GM12878 (cell line): ENCODE data around the gene MAPKBP1. TPM values are rescaled to one million over a fixed set of nuclear protein-coding genes. Genes with fewer than 3 reads are reported as not detected.

ENCODE experiments used
- ATAC-seq: fragments of 200-7000 bp; cut with Tn5 transposase; 3 replicates; pipeline ENCODE4 v1.9.1; 2020; ENCODE audit warnings: mild to moderate bottlenecking, moderate library complexity
- BruUV-seq: library from RNA; stranded (reverse); fragments of 400-500 nt; replicated peaks from 2 replicates; lab custom pipeline; 2021; lab: Mats Ljungman, UMichigan
- CTCF ChIA-PET: fragments of 300-600 bp; sonication (Branson Sonifier 250); formaldehyde crosslinking; extraction: SDS; loops from one replicate; lab custom pipeline; 2021; ENCODE audit warnings: inconsistent platforms; lab: Yijun Ruan, JAX
- POLR2A ChIA-PET: fragments of 350-600 bp; formaldehyde crosslinking; extraction: SDS; loops from one replicate; lab custom pipeline; 2021; ENCODE audit warnings: inconsistent platforms; lab: Charles Lee
- RAD21 ChIA-PET: fragments of 300-600 bp; sonication (Branson Sonifier 250); formaldehyde crosslinking; loops from one replicate; lab custom pipeline; 2023; ENCODE audit warnings: antibody characterized with exemption; ENCODE audit not compliant: unreplicated experiment; lab: Charles Lee
- SMC1A ChIA-PET: fragments of 300-600 bp; sonication (Branson Sonifier 250); formaldehyde crosslinking; loops from one replicate; lab custom pipeline; 2023; ENCODE audit not compliant: unreplicated experiment, uncharacterized antibody; lab: Charles Lee
- DNase-seq: peaks from one replicate; pipeline ENCODE4 v3.0.0-alpha.2; 2011; ENCODE audit warnings: low read depth, low spot score
- FAIRE-seq: peaks from 3 replicates; lab custom pipeline; 2011; peaks lifted over from hg19 to GRCh38; lab: Jason Lieb, UNC
- H2AFZ ChIP-seq: 2 replicates; pipeline ENCODE4 v1.6.0; 2011; ENCODE audit warnings: low read depth, low read length, control low read depth; ENCODE audit not compliant: control insufficient read depth
- H3K27ac ChIP-seq: 2 replicates; pipeline ENCODE4 v1.5.1; 2011; ENCODE audit warnings: control low read depth; ENCODE audit not compliant: control insufficient read depth, insufficient read depth
- H3K27me3 ChIP-seq, 2 experiments: replicated peaks in 1 of 2; 2 replicates each; pipeline versions ENCODE4 v1.6.0 to v1.6.1; 2011; ENCODE audit warnings: low read length in 1 of 2; ENCODE audit not compliant: control insufficient read depth in 2 of 2, insufficient read depth in 2 of 2
- H3K36me3 ChIP-seq, 2 experiments: 2 replicates each; pipeline ENCODE4 v1.5.1; 2011; ENCODE audit warnings: low read length in 1 of 2; ENCODE audit not compliant: control insufficient read depth in 2 of 2, insufficient read depth in 2 of 2
- H3K4me1 ChIP-seq: 2 replicates; pipeline ENCODE4 v1.6.1; 2011; ENCODE audit warnings: mild to moderate bottlenecking, low read length, moderate library complexity, mixed read lengths; ENCODE audit not compliant: control insufficient read depth, insufficient read depth
- H3K4me2 ChIP-seq: 2 replicates; pipeline ENCODE4 v1.6.0; 2011; ENCODE audit warnings: control low read depth; ENCODE audit not compliant: control insufficient read depth, insufficient read depth
- H3K4me3 ChIP-seq: fragments of 200-600 bp; sonication (generic); 2 replicates; pipeline ENCODE4 v1.5.1; 2016
- H3K79me2 ChIP-seq: 2 replicates; pipeline ENCODE4 v1.6.0; 2011; ENCODE audit warnings: low read length; ENCODE audit not compliant: control insufficient read depth, insufficient read depth
- H3K9ac ChIP-seq: 2 replicates; pipeline ENCODE4 v1.8.0; 2011; ENCODE audit warnings: low read length, control low read depth, mixed read lengths; ENCODE audit not compliant: control insufficient read depth, insufficient read depth
- H3K9me3 ChIP-seq: replicated peaks from 3 replicates; pipeline ENCODE4 v1.5.1; 2011; ENCODE audit warnings: mild to moderate bottlenecking, low read length; ENCODE audit not compliant: control insufficient read depth, insufficient read depth
- H4K20me1 ChIP-seq: 2 replicates; pipeline ENCODE4 v1.6.0; 2011; ENCODE audit not compliant: control insufficient read depth, insufficient read depth
- ATF7 ChIP-seq: fragments of 450-650 bp; IDR thresholded peaks from 2 replicates; pipeline ENCODE4 v1.6.1; 2016; ENCODE audit warnings: low read depth, mild to moderate bottlenecking
- BMI1 ChIP-seq: fragments of 450-650 bp; IDR thresholded peaks from 2 replicates; pipeline ENCODE4 v1.6.1; 2016; ENCODE audit warnings: mild to moderate bottlenecking, moderate library complexity, borderline replicate concordance
- CBFB ChIP-seq: IDR thresholded peaks from 2 replicates; pipeline ENCODE4 v1.6.1; 2016; ENCODE audit warnings: antibody characterized with exemption, low read depth
- HDGF ChIP-seq: fragments of 450-650 bp; IDR thresholded peaks from 2 replicates; pipeline ENCODE4 v1.6.1; 2016; ENCODE audit warnings: antibody characterized with exemption
- KLF5 ChIP-seq: fragments of 450-650 bp; IDR thresholded peaks from 2 replicates; pipeline ENCODE4 v1.6.1; 2014; ENCODE audit warnings: mild to moderate bottlenecking; ENCODE audit not compliant: partially characterized antibody
- MYC ChIP-seq: IDR thresholded peaks from 2 replicates; pipeline ENCODE4 v1.6.1; 2011; ENCODE audit warnings: mild to moderate bottlenecking, low read length, moderate library complexity, inconsistent platforms; ENCODE audit not compliant: insufficient read depth, insufficient replicate concordance, insufficient read length, severe bottlenecking
- NBN ChIP-seq: fragments of 450-650 bp; IDR thresholded peaks from 2 replicates; pipeline ENCODE4 v1.6.1; 2016
- NR2C1 ChIP-seq: fragments of 450-650 bp; IDR thresholded peaks from 2 replicates; pipeline ENCODE4 v1.6.1; 2017; ENCODE audit warnings: antibody characterized with exemption, mild to moderate bottlenecking, moderate library complexity
- PAX8 ChIP-seq: fragments of 450-650 bp; IDR thresholded peaks from 2 replicates; pipeline ENCODE4 v1.6.1; 2017; ENCODE audit warnings: mild to moderate bottlenecking, moderate library complexity
- POLR2A ChIP-seq: IDR thresholded peaks from 2 replicates; pipeline ENCODE4 v1.6.1; 2011; ENCODE audit warnings: low read depth, mild to moderate bottlenecking, low read length
- RELB ChIP-seq: fragments of 450-650 bp; IDR thresholded peaks from 2 replicates; pipeline ENCODE4 v1.6.1; 2017; ENCODE audit warnings: low read depth, mild to moderate bottlenecking, moderate library complexity
- SRF ChIP-seq, 2 experiments: IDR thresholded peaks; 2 replicates each; pipeline ENCODE4 v1.6.1; 2011; ENCODE audit warnings: low read depth in 2 of 2, low read length in 2 of 2, mild to moderate bottlenecking in 1 of 2, moderate library complexity in 1 of 2
- TBL1XR1 ChIP-seq: IDR thresholded peaks from 2 replicates; pipeline ENCODE4 v1.6.1; 2012; ENCODE audit warnings: low read depth, low read length, improper control_type of control experiment
- YY1 ChIP-seq: IDR thresholded peaks from 2 replicates; pipeline ENCODE4 v1.6.1; 2011; ENCODE audit warnings: low read depth, mild to moderate bottlenecking, low read length
- ZNF592 ChIP-seq: fragments of 450-650 bp; IDR thresholded peaks from 2 replicates; pipeline ENCODE4 v1.6.1; 2017; ENCODE audit warnings: mild to moderate bottlenecking, moderate library complexity
- WGBS: methylation state at CpG from one replicate; pipeline ENCODE4 v1.1.6; 2016; ENCODE audit warnings: low lambda C conversion rate; ENCODE audit not compliant: insufficient replicate concordance, insufficient coverage; ENCODE audit errors: missing lambda C conversion rate; 5-methylcytosine and 5-hydroxymethylcytosine counted together
- in situ Hi-C: fragments of 300-500 bp; cut with MboI; formaldehyde crosslinking; loops from 9 replicates; pipeline ENCODE4 v1.14.3; 2018; ENCODE audit warnings: mixed read lengths
- intact Hi-C: fragments of 100-400 bp; cut with micrococcal nuclease; formaldehyde crosslinking; loops from one replicate; pipeline ENCODE4 v1.14.2; 2022; ENCODE audit not compliant: unreplicated experiment
- polyA plus RNA-seq, 11 experiments: library from polyadenylated mRNA; depleted of rRNA in 4 of 11; unstranded in 6 of 11; stranded (reverse) in 5 of 11; fragments of >200 nt; fragmentation: Nextera tagmentation in 4 of 11; fragmentation: Illumina TruSeq in 1 of 11; extraction: Ambion mirVana in 4 of 11; extraction: Trizol in 1 of 11; gene quantifications; 1 replicate in 1 of 11; 2 replicates in 10 of 11; pipeline versions ENCODE4 v1.2.1 to v1.2.3, GENCODE V29; 2011 to 2016; ENCODE audit warnings: inconsistent platforms in 2 of 11, missing spikeins in 2 of 11, low read depth in 1 of 11
- total RNA-seq, 4 experiments: library from RNA; depleted of rRNA in 3 of 4; stranded (reverse); fragments of >200 nt in 3 of 4; fragmentation: Illumina TruSeq in 1 of 4; extraction: Trizol in 1 of 4; gene quantifications; 2 replicates each; pipeline versions ENCODE4 v1.2.1 to v1.2.3, GENCODE V29; 2013 to 2021

MAPKBP1 gene
- total and polyA plus RNA-seq, 10 of the 15 experiments (the other 5 are each of a cell fraction or from before 2014, with no cell fraction given): 0.44 to 19.0 (median 7.3) TPM

GRCh38 chr15:41806291-41807181 lies 32.3 kb downstream of the MAPKBP1 start (continued):
- TF ChIP-seq ZNF592 (no peak), POLR2A (no peak), NR2C1 (no peak)

GRCh38 chr15:41809121-41809520 lies 34.8 kb downstream of the MAPKBP1 start:
- no peak for DNase-seq
- ChIA-PET CTCF (interaction anchor here (0.6 to 6.3 kb wide), 3 partner anchors 10 to 343 kb away, joined by 3 to 365 read pairs (median 18); partner anchors contain the start of gene MAPKBP1), SMC1A (interaction anchor here (0.7 to 8.3 kb wide), 3 partner anchors 34 to 343 kb away, joined by 3 to 268 read pairs (median 4); partner anchors contain the start of gene MAPKBP1), RAD21 (interaction anchor here (3.1 to 12.6 kb wide), 3 partner anchors 35 to 343 kb away, joined by 15 to 305 read pairs (median 20); partner anchors contain the start of gene MAPKBP1), POLR2A (no interaction called here)
- FAIRE-seq: no peak
- BruUV-seq: no TSS peak
- Histone ChIP-seq H4K20me1 (no peaks in the 10 kb centered on the region), H3K27me3 (no peaks in the 10 kb centered on the region), H3K4me3 (no peak overlapping the region), H3K4me2 (no peak overlapping the region), H3K36me3 (peaks cover 0 to 12% of the 10 kb centered on the region in 2 experiments; a peak in 3 of 4 replicates), H3K4me1 (no peaks in the 10 kb centered on the region), H3K79me2 (no peaks in the 10 kb centered on the region), H3K9me3 (no peaks in the 10 kb centered on the region), H3K9ac (no peak overlapping the region), H3K27ac (no peak overlapping the region), H2AFZ (no peak overlapping the region)
- in situ Hi-C loops: no loop called here
- ATAC-seq: no peak
- WGBS: 50% methylated on average over 2 of the region's 2 CpGs
- intact Hi-C loops: no loop called here
- TF ChIP-seq CBFB (no peak), YY1 (no peak), HDGF (no peak), BMI1 (no peak), KLF5 (no peak), MYC (no peak), TBL1XR1 (no peak), NBN (no peak), RELB (no peak), PAX8 (no peak), ATF7 (no peak), SRF (IDR thresholded peaks at IDR 0.05; ENCODE audit: low read depth in 2 of 2, low read length in 2 of 2) (no peak)
